Peyer's patch (tissue), 4 donors: Measurements from ENCODE around the gene EDDM3A. TPM values are rescaled to one million over a fixed set of nuclear protein-coding genes. Genes with fewer than 3 reads are reported as not detected.
A peak's percentile ranks its signal among the peaks of the same experiment; 100 is the strongest.
"Not testable (repeated sequence)": the region's sequence is repeated elsewhere in the genome, so short reads cannot be mapped to it uniquely, and the experiment has no call there.

Source experiments
- DNase-seq, 3 donors: peaks; one replicate each; pipeline ENCODE4 v3.0.0-alpha.2; 2017 to 2019
- H3K27ac ChIP-seq, 4 donors: fragments of 200-600 bp; sonication (generic); one replicate each; pipeline ENCODE4 v1.5.1; 2016 to 2019
- H3K27me3 ChIP-seq, 2 donors: fragments of 200-600 bp; sonication (generic); one replicate each; pipeline ENCODE4 v1.5.1; 2019
- H3K36me3 ChIP-seq, 3 donors: fragments of 200-600 bp; sonication (generic); one replicate each; pipeline ENCODE4 v1.5.1; 2016 to 2019
- H3K4me1 ChIP-seq, 4 donors: fragments of 200-600 bp; sonication (generic); one replicate each; pipeline ENCODE4 v1.5.1; 2016 to 2019
- H3K4me3 ChIP-seq, 4 donors: fragments of 200-600 bp; sonication (generic); 1 replicate in 3 of 4; 2 replicates in 1 of 4; pipeline ENCODE4 v1.5.1; 2016 to 2019; ENCODE audit warnings: mild to moderate bottlenecking in 1 of 4
- H3K9me3 ChIP-seq, 4 donors: fragments of 200-600 bp; sonication (generic); one replicate each; pipeline ENCODE4 v1.5.1; 2016 to 2019; ENCODE audit warnings: mild to moderate bottlenecking in 1 of 4
- CTCF ChIP-seq, 6 experiments: fragments of 450-650 bp in 4 of 6; fragments of 200-600 bp in 2 of 6; sonication (generic) in 1 of 6; IDR thresholded peaks; one replicate each; pipeline ENCODE4 v1.5.1; 2017 to 2019; ENCODE audit warnings: antibody characterized with exemption in 6 of 6, mild to moderate bottlenecking in 3 of 6, moderate library complexity in 1 of 6
- POLR2A ChIP-seq, 2 donors: fragments of 450-650 bp; IDR thresholded peaks; one replicate each; pipeline ENCODE4 v1.5.1; 2017; ENCODE audit warnings: antibody characterized with exemption in 2 of 2, mild to moderate bottlenecking in 2 of 2, moderate library complexity in 2 of 2
- total RNA-seq, 4 donors: library from RNA; depleted of rRNA; stranded (reverse); fragments of >200 nt; gene quantifications; one replicate each; pipeline ENCODE4 v1.1.0, GENCODE V29; 2016

EDDM3A gene
- total RNA-seq, 4 donors from 2014 or later: not detected

GRCh38 chr14:20748439-20748838, 2.8 kb downstream of the EDDM3A start:
- Histone ChIP-seq H3K36me3 (no peaks in the 10 kb centered on the region), H3K27ac (no peak overlapping the region), H3K4me1 (no peaks in the 10 kb centered on the region), H3K27me3 (no peaks in the 10 kb centered on the region), H3K9me3 (peaks cover 0 to 13% (median 5%) of the 10 kb centered on the region in 4 donors), H3K4me3 (no peak overlapping the region)
- TF ChIP-seq POLR2A (IDR thresholded peaks at IDR 0.05) (no peak), CTCF (IDR thresholded peaks at IDR 0.05) (no peak)
- DNase-seq: no peak

GRCh38 chr14:20750194-20750593, 4.5 kb downstream of the EDDM3A start:
- no peak overlapping the region for H3K27ac ChIP-seq

GRCh38 chr14:20751963-20752562, 6.4 kb downstream of the EDDM3A start:
- H3K36me3 ChIP-seq: no peaks in the 10 kb centered on the region
- no peaks in the 10 kb centered on the region for H3K27me3 ChIP-seq
- no peaks in the 10 kb centered on the region for H3K4me1 ChIP-seq
- DNase-seq: no peak
- H3K27ac ChIP-seq: no peak overlapping the region
- H3K4me3 ChIP-seq: no peak overlapping the region
- TF ChIP-seq POLR2A (IDR thresholded peaks at IDR 0.05): no peak
- H3K9me3 ChIP-seq: peaks cover 0 to 13% (median 5%) of the 10 kb centered on the region in 4 donors

More at GRCh38 chr14:20750194-20750593, 4.5 kb downstream of the EDDM3A start:
- Histone ChIP-seq H3K4me3 (no peak overlapping the region), H3K36me3 (no peaks in the 10 kb centered on the region), H3K4me1 (no peaks in the 10 kb centered on the region), H3K9me3 (peaks cover 0 to 13% (median 5%) of the 10 kb centered on the region in 4 donors), H3K27me3 (no peaks in the 10 kb centered on the region)
- TF ChIP-seq POLR2A (IDR thresholded peaks at IDR 0.05) (no peak), CTCF (IDR thresholded peaks at IDR 0.05) (no peak)
- no peak for DNase-seq

GRCh38 chr14:20754308-20754707, 8.6 kb downstream of the EDDM3A start:
- Histone ChIP-seq H3K4me1 (no peaks in the 10 kb centered on the region), H3K27ac (no peak overlapping the region), H3K9me3 (peaks cover 0 to 13% (median 5%) of the 10 kb centered on the region in 4 donors), H3K4me3 (no peak overlapping the region), H3K27me3 (no peaks in the 10 kb centered on the region), H3K36me3 (no peaks in the 10 kb centered on the region)
- DNase-seq: no peak
- TF ChIP-seq CTCF (IDR thresholded peaks at IDR 0.05) (no peak), POLR2A (IDR thresholded peaks at IDR 0.05) (no peak)

- Histone ChIP-seq H3K9me3 (peaks cover 0 to 13% (median 5%) of the 10 kb centered on the region in 4 donors), H3K27ac (no peak overlapping the region), H3K36me3 (no peaks in the 10 kb centered on the region), H3K4me1 (no peaks in the 10 kb centered on the region), H3K27me3 (no peaks in the 10 kb centered on the region), H3K4me3 (no peak overlapping the region)
- no peak for DNase-seq
- TF ChIP-seq CTCF (IDR thresholded peaks at IDR 0.05) (no peak), POLR2A (IDR thresholded peaks at IDR 0.05) (no peak)
Observed at GRCh38 chr14:20755037-20755436, 9.3 kb downstream of the EDDM3A start.

GRCh38 chr14:20757965-20758364, 12.3 kb downstream of the EDDM3A start:
- Histone ChIP-seq H3K9me3 (peaks cover 0 to 1% (median 0%) of the 10 kb centered on the region in 4 donors), H3K27ac (no peak overlapping the region), H3K36me3 (no peaks in the 10 kb centered on the region), H3K27me3 (no peaks in the 10 kb centered on the region), H3K4me3 (no peak overlapping the region), H3K4me1 (no peaks in the 10 kb centered on the region)
- peak in 2 of 3 donors; percentile 59 to 76 for DNase-seq
- peak; percentile 33 to 43 (median 38) for TF ChIP-seq CTCF (IDR thresholded peaks at IDR 0.05)
- TF ChIP-seq POLR2A (IDR thresholded peaks at IDR 0.05): no peak

- not testable (repeated sequence) for H3K4me1 ChIP-seq, H3K9me3 ChIP-seq, H3K36me3 ChIP-seq, H3K27ac ChIP-seq, H3K27me3 ChIP-seq, H3K4me3 ChIP-seq, DNase-seq
Observed at GRCh38 chr14:20759465-20759864, 13.8 kb downstream of the EDDM3A start.
